ENCODE data around the gene GP1BB. TPM values are rescaled to one million over a fixed set of nuclear protein-coding genes. Genes with fewer than 3 reads are reported as not detected.

The GP1BB gene
- total and polyA plus RNA-seq, 5 experiments from 2014 or later, result 0.34 TPM; not detected in 4

- ATAC-seq (no peak), DNase-seq (peak in 1 of 10 donors; percentile 24)
- peak overlapping the region in 2 of 10 donors; percentile 9 to 48 for H3K27ac Mint-ChIP-seq
- POLR2A ChIA-PET, result no interaction called here
- peaks cover 0 to 5% (median under 1%) of the 10 kb centered on the region in 4 donors for H3K4me1 Mint-ChIP-seq
- no peaks in the 10 kb centered on the region for H3K9me3 Mint-ChIP-seq
- no peaks in the 10 kb centered on the region for H3K36me3 Mint-ChIP-seq
- H3K4me3 Mint-ChIP-seq, result no peak overlapping the region
- peaks cover 1 to 11% (median 9%) of the 10 kb centered on the region in 5 donors for H3K27me3 Mint-ChIP-seq
Measured at GRCh38 chr22:19710769-19711106, 12.6 kb upstream of the GP1BB start.

- Mint-ChIP-seq H3K27me3 (peaks cover 1 to 18% (median 9%) of the 10 kb centered on the region in 5 donors), H3K9me3 (no peaks in the 10 kb centered on the region), H3K27ac (peak overlapping the region in 1 of 10 donors; percentile 53), H3K4me3 (peak overlapping the region; percentile 22 to 83 (median 76)), H3K36me3 (no peaks in the 10 kb centered on the region), H3K4me1 (peaks cover 0 to 9% (median under 1%) of the 10 kb centered on the region in 4 donors)
- DNase-seq (peak in 1 of 10 donors; percentile 37), ATAC-seq (no peak)
- POLR2A ChIA-PET, result no interaction called here
Measured at GRCh38 chr22:19713245-19713644, 10.1 kb upstream of the GP1BB start.

- Mint-ChIP-seq H3K36me3 (no peaks in the 10 kb centered on the region), H3K4me3 (peak overlapping the region; percentile 42 to 83 (median 76))
- POLR2A ChIA-PET, result no interaction called here
Measured at GRCh38 chr22:19713650-19714311, 9.6 kb upstream of the GP1BB start.

GRCh38 chr22:19714312-19715187 lies 8.8 kb upstream of the GP1BB start, which contains the start of gene SEPTIN5:
TSS of gene SEPTIN5 (plus strand) at chr22:19714503. CDS start at chr22:19714589, 86 bp downstream.
- peak in 1 of 10 donors; percentile 57 for DNase-seq
- peaks cover 3 to 14% (median 5%) of the 10 kb centered on the region in 4 donors for H3K4me1 Mint-ChIP-seq

More at GRCh38 chr22:19713650-19714311, 9.6 kb upstream of the GP1BB start:
- peak overlapping the region in 2 of 10 donors; percentile 35 to 53 for H3K27ac Mint-ChIP-seq
- peaks cover 0 to 9% (median under 1%) of the 10 kb centered on the region in 4 donors for H3K4me1 Mint-ChIP-seq
- DNase-seq (peak in 1 of 10 donors; percentile 53), ATAC-seq (no peak)
- peaks cover 1 to 18% (median 9%) of the 10 kb centered on the region in 5 donors for H3K27me3 Mint-ChIP-seq
- no peaks in the 10 kb centered on the region for H3K9me3 Mint-ChIP-seq

GRCh38 chr22:19715188-19715930 lies 8.0 kb upstream of the GP1BB start:
- no peak overlapping the region for H3K27ac Mint-ChIP-seq
- no peaks in the 10 kb centered on the region for H3K9me3 Mint-ChIP-seq
- POLR2A ChIA-PET, result interaction anchor here (0.5 kb wide), 1 partner anchor 1876 kb away, joined by 6 read pairs; no protein-coding TSS in a partner anchor
- no peak for ATAC-seq
- H3K27me3 Mint-ChIP-seq, result peaks cover 1 to 30% (median 16%) of the 10 kb centered on the region in 5 donors
- peak overlapping the region in 9 of 10 donors; percentile 52 to 75 (median 62) for H3K4me3 Mint-ChIP-seq
- H3K36me3 Mint-ChIP-seq, result no peaks in the 10 kb centered on the region
- H3K4me1 Mint-ChIP-seq, result peaks cover 6 to 15% (median 8%) of the 10 kb centered on the region in 4 donors
- peak in 1 of 10 donors; percentile 60 for DNase-seq

More at GRCh38 chr22:19714312-19715187, 8.8 kb upstream of the GP1BB start, which contains the start of gene SEPTIN5:
- peak in 1 of 2 donors; percentile 5 for ATAC-seq
- peak within 1 kb of the TSS; percentile 42 to 83 (median 76) for H3K4me3 Mint-ChIP-seq
- POLR2A ChIA-PET, result no interaction called here
- H3K27ac Mint-ChIP-seq, result peak within 1 kb of the TSS in 2 of 10 donors; percentile 35 to 53
- no peaks in the 10 kb centered on the region for H3K36me3 Mint-ChIP-seq
- no peaks in the 10 kb centered on the region for H3K9me3 Mint-ChIP-seq
- H3K27me3 Mint-ChIP-seq, result peaks cover 1 to 22% (median 10%) of the 10 kb centered on the region in 5 donors

GRCh38 chr22:19716041-19716828 lies 7.1 kb upstream of the GP1BB start:
- Mint-ChIP-seq H3K9me3 (no peaks in the 10 kb centered on the region), H3K4me3 (peak overlapping the region in 6 of 10 donors; percentile 25 to 68 (median 44)), H3K27ac (no peak overlapping the region), H3K27me3 (peaks cover 1 to 38% (median 24%) of the 10 kb centered on the region in 5 donors), H3K4me1 (peaks cover 6 to 19% (median 12%) of the 10 kb centered on the region in 4 donors), H3K36me3 (peaks cover 0 to 3% (median 0%) of the 10 kb centered on the region in 3 donors)
- DNase-seq (peak in 1 of 10 donors; percentile 60), ATAC-seq (no peak)
- POLR2A ChIA-PET, result no interaction called here

- Mint-ChIP-seq H3K36me3 (peaks cover 0 to 3% (median 0%) of the 10 kb centered on the region in 3 donors), H3K4me1 (peaks cover 6 to 21% (median 12%) of the 10 kb centered on the region in 4 donors), H3K9me3 (no peaks in the 10 kb centered on the region), H3K4me3 (peak overlapping the region in 4 of 10 donors; percentile 23 to 68 (median 39)), H3K27ac (no peak overlapping the region), H3K27me3 (peaks cover 1 to 44% (median 24%) of the 10 kb centered on the region in 5 donors)
- no peak for ATAC-seq
- no peak for DNase-seq
- POLR2A ChIA-PET, result no interaction called here
Measured at GRCh38 chr22:19716829-19717105, 6.6 kb upstream of the GP1BB start.

- Mint-ChIP-seq H3K36me3 (peaks cover 0 to 3% (median 0%) of the 10 kb centered on the region in 3 donors), H3K4me3 (peak overlapping the region in 6 of 10 donors; percentile 65 to 81 (median 74)), H3K4me1 (peaks cover 6 to 21% (median 12%) of the 10 kb centered on the region in 4 donors), H3K27ac (no peak overlapping the region), H3K27me3 (peaks cover 1 to 45% (median 24%) of the 10 kb centered on the region in 5 donors), H3K9me3 (no peaks in the 10 kb centered on the region)
- POLR2A ChIA-PET, result no interaction called here
- ATAC-seq, result no peak
- DNase-seq, result peak in 1 of 10 donors; percentile 58
Measured at GRCh38 chr22:19717181-19717580, 6.2 kb upstream of the GP1BB start.

GRCh38 chr22:19717691-19718455 lies 5.5 kb upstream of the GP1BB start:
- ATAC-seq (peak; percentile 91 to 93), DNase-seq (peak; percentile 68 to 87 (median 84))
- H3K27me3 Mint-ChIP-seq, result peaks cover 1 to 51% (median 24%) of the 10 kb centered on the region in 5 donors
- H3K4me1 Mint-ChIP-seq, result peaks cover 6 to 23% (median 12%) of the 10 kb centered on the region in 4 donors
- peak overlapping the region; percentile 65 to 85 (median 79) for H3K4me3 Mint-ChIP-seq
- H3K36me3 Mint-ChIP-seq, result peaks cover 0 to 3% (median 0%) of the 10 kb centered on the region in 3 donors
- no peaks in the 10 kb centered on the region for H3K9me3 Mint-ChIP-seq
- POLR2A ChIA-PET, result no interaction called here
- H3K27ac Mint-ChIP-seq, result peak overlapping the region in 2 of 10 donors; percentile 15 to 39

- peaks cover 1 to 51% (median 24%) of the 10 kb centered on the region in 5 donors for H3K27me3 Mint-ChIP-seq
- peaks cover 0 to 3% (median 0%) of the 10 kb centered on the region in 3 donors for H3K36me3 Mint-ChIP-seq
- ATAC-seq (peak in 1 of 2 donors; percentile 18), DNase-seq (peak in 1 of 10 donors; percentile 63)
- H3K27ac Mint-ChIP-seq, result no peak overlapping the region
- H3K4me1 Mint-ChIP-seq, result peaks cover 7 to 30% (median 14%) of the 10 kb centered on the region in 4 donors
- POLR2A ChIA-PET, result no interaction called here
- no peaks in the 10 kb centered on the region for H3K9me3 Mint-ChIP-seq
- H3K4me3 Mint-ChIP-seq, result peak overlapping the region in 1 of 10 donors; percentile 75
Measured at GRCh38 chr22:19718456-19719049, 4.8 kb upstream of the GP1BB start.

Measured in naive thymus-derived CD8-positive, alpha-beta T cell (primary cell).